Bronchial epithelial cell (primary cell): ENCODE results near the gene CLDN10. TPM values are rescaled to one million over a fixed set of nuclear protein-coding genes. Genes with fewer than 3 reads are reported as not detected.

Experiments used
- DNase-seq: peaks from one replicate; pipeline ENCODE4 v3.0.0-alpha.2; 2010; ENCODE audit warnings: low read depth
- FAIRE-seq: peaks from 2 replicates; lab custom pipeline; 2011; peaks lifted over from hg19 to GRCh38; lab: Jason Lieb, UNC
- H3K27me3 ChIP-seq: 2 replicates; pipeline ENCODE4 v1.5.1; 2011; ENCODE audit warnings: low read length; ENCODE audit not compliant: control insufficient read depth, insufficient read depth
- H3K36me3 ChIP-seq: 2 replicates; pipeline ENCODE4 v1.5.1; 2011; ENCODE audit warnings: low read length; ENCODE audit not compliant: control insufficient read depth, insufficient read depth
- H3K4me3 ChIP-seq: 2 replicates; pipeline ENCODE4 v1.5.1; 2011; ENCODE audit warnings: mild to moderate bottlenecking, low read depth, low read length, control low read depth
- CTCF ChIP-seq: IDR thresholded peaks from 2 replicates; pipeline ENCODE4 v1.5.1; 2011; ENCODE audit warnings: mild to moderate bottlenecking, moderate library complexity, low read length, control low read depth, inconsistent platforms; ENCODE audit not compliant: insufficient read depth, severe bottlenecking
- total RNA-seq: library from RNA; depleted of rRNA; stranded (reverse); fragments of >200 nt; gene quantifications from 2 replicates; pipeline ENCODE4 v1.2.1, GENCODE V29; 2014

Gene CLDN10
- total RNA-seq, 1 donor from 2014 or later, result not detected

- FAIRE-seq (no peak), DNase-seq (no peak)
- TF ChIP-seq CTCF, result no peak
- Histone ChIP-seq H3K27me3 (peaks cover 4% of the 10 kb centered on the region), H3K4me3 (no peak overlapping the region), H3K36me3 (no peaks in the 10 kb centered on the region)
Observed at GRCh38 chr13:95541911-95542474, 10.5 kb upstream of the CLDN10 start.

- H3K36me3 ChIP-seq, result no peaks in the 10 kb centered on the region
- FAIRE-seq (no peak), DNase-seq (no peak)
- TF ChIP-seq CTCF, result no peak
- peaks cover 5% of the 10 kb centered on the region for H3K27me3 ChIP-seq
- no peak overlapping the region for H3K4me3 ChIP-seq
Observed at GRCh38 chr13:95544293-95544692, 8.2 kb upstream of the CLDN10 start.

GRCh38 chr13:95546919-95547318, 5.6 kb upstream of the CLDN10 start:
- no peaks in the 10 kb centered on the region for H3K36me3 ChIP-seq
- H3K4me3 ChIP-seq, result no peak overlapping the region
- TF ChIP-seq CTCF, result no peak
- FAIRE-seq (no peak), DNase-seq (no peak)
- H3K27me3 ChIP-seq, result peaks cover 12% of the 10 kb centered on the region

GRCh38 chr13:95547531-95548167, 4.9 kb upstream of the CLDN10 start:
- no peak overlapping the region for H3K4me3 ChIP-seq
- peaks cover 16% of the 10 kb centered on the region for H3K27me3 ChIP-seq
- no peaks in the 10 kb centered on the region for H3K36me3 ChIP-seq
- DNase-seq (no peak), FAIRE-seq (no peak)
- no peak for TF ChIP-seq CTCF

GRCh38 chr13:95552208-95552538, 347 bp upstream of the CLDN10 start:
- Histone ChIP-seq H3K36me3 (no peaks in the 10 kb centered on the region), H3K27me3 (peaks cover 19% of the 10 kb centered on the region), H3K4me3 (no peak overlapping the region)
- FAIRE-seq (no peak), DNase-seq (no peak)
- no peak for TF ChIP-seq CTCF
